Effector CD4-positive, alpha-beta T cell (primary cell): ENCODE results near the gene CHMP1A.

ENCODE experiments used
- DNase-seq: peaks from one replicate; pipeline ENCODE4 v3.0.0-alpha.2; 2020

Gene CHMP1A

DNA sequence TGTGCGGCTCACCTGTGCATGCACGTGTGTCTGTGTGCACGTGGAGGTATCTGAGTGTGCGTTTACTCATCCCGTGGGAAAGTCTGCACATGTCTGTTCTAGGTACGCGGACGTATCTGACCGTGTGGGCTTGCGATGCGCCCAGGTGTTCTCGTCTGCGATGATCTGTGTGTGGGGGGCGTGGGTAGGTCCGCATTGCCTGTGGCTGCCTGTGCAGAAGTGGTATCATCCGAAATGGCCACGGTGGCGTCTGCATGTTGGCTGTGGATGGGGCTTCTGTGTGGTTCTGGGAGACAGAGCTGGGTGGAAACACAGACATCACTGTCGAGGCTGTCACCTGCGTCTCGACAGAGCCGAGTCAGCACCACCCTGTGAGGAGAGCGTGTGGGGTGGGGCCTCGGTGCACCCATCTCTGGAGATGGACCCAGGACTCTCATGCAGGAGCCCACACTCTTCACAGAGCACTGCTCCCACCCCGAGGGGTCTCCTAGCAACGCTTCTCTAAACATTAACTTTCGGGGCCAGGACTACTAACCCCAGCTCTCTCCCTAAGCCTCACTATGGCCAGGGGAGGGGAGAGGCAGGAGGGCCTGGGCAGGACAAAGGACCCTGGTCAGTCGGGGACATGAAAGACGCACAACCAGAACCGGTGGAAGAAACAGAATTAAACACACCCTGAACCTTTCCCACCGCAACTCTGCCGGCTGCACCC lies 35.7 kb downstream of the CHMP1A start:
- no peak for DNase-seq

DNA sequence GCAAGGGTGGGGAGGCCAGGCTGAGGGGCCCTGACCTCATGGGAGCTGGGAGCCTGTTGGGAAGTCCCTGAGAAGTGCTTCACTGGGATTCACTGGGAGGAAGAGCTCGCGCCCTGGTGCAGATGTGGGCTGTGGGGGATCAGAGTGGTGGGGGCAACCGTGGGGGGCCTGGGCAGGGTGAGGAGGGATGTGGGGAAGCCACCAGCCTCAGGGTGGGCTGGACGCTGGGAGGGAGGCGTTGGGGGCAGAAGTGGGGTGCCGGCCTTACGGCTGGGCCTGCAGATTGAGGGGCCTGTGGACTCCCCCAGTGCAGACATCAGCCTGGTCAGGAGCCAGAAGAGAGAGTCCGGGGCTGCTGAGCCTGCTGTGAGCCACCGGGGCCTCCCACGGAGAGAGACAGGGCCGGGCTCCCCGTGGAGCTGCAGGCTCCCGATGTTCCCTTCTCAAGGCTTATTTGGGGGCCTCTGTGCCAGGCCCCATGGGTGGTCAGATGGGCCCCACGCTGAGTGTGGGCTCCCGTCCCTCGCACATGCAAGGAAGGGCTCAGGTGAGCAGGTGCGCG lies 36.3 kb downstream of the CHMP1A start:
- DNase-seq: no peak

DNA sequence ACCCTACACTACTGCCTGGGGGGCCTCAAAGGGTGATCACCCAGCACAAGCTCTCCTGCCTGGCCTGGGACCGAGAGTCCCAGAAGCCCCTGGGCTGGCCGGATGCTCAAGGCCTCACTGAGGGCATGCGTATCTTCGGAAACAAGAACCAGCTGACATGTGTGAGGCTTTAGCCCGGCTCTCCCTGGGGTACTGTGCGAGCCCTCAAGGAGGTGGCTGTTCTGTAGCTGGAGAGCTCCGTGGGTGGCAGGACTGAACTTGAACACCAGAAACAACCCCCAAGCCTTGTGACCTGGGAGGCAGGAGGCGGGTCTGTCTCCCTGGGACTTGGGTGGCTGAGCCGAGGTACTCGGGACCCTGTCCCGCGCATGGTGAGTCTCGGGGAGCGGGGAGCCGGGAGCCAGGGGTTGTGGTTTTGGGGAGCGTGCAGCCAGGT lies 37.1 kb downstream of the CHMP1A start:
- DNase-seq: no peak

DNA sequence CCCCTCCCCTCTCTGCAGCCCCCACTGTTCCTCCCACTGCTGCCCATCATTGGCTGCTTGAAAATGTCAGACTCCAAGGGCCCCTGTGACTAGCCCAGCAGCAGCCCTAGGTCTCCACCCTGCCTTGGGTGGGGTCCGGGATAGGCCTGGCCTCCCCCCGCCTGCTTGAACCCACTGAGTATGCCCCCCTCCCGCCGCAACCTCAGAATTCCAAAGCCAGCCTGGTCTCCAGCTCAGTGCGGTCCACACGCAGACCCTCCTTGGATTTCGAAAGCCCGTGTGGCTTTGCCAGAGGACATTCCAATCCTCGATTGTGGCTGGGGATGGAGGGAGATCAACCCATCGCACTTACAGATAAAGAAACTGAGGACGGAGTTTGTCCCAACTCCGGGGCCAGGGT lies 37.7 kb downstream of the CHMP1A start:
- no peak for DNase-seq

DNA sequence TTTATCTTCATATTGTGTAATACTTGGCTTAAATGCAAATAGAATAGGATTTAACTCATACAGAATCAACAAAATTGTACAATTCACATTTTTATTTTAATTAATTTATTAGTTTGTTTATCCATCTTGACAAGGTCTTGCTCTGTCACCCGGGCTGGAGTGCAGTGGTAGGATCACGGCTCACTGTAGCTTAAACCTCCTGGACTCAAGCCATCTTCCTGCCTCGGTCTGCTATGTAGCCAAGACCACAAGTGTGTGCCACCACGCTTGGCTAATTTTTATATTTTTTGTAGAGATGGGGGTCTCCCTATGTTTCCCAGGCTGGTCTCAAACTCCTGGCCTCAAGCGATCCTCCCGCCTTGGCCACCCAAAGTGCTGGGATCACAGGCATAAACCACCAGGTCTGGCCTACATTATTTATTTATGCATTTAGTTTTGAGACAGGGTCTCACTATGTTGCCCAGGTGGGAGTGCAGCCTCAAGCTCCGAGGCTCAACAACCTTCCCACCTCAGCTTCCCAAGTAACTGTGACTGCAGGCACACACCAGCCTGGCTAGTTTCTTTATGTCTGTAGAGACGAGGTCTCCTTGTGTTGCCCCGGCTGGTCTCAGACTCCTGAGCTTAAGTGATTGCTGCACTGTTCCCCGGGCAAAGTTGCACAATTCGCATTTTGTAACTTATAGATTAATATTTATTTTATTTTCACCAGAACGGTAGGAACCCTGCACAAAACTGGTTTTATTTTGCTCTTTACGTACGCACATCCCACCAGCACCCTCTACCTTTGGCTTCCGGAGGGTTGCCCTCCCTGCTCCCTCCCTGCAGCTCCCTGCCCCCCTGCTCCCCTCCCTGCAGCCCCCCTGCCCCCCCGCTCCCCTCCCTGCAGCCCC lies 39.2 kb downstream of the CHMP1A start:
- no peak for DNase-seq

DNA sequence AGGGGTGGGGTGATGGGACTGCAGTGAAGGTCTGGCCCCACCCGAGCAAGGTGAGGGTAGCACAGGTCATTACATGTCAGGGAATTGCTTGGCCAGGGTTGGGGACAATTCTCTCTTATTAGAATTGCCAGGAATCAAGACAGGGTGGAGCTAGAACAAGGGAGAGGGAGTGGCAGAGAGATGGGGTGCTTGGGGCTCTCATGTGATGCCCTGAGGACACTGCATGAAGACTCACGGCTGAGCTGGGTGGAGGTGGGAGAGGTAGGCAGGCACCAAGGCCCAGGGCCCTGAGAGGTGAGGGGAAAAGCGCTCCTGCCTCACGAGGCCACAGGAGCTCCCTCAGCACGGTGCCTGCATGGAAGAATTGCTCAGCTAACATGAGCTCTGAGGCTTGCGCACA lies 40.5 kb downstream of the CHMP1A start:
- no peak for DNase-seq

DNA sequence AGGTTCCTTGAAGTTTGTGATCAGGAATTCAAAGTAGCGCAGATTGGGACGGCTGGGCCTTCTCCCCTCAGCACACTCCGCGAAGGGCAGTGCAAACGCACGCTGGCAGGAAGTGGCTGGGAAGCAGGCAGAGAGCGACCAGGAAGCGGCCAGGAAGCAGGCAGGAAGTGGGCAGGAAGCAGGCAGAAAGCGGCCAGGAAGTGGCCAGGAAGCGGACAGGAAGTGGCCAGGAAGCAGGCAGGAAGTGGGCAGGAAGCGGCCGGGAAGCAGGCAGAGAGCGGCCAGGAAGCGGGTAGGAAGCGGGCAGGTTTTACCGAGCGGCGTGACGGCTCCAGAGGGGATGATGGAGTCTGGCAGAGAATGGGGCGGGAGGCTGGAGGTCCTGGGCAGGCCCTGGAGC lies 40.9 kb downstream of the CHMP1A start:
- DNase-seq: no peak

DNA sequence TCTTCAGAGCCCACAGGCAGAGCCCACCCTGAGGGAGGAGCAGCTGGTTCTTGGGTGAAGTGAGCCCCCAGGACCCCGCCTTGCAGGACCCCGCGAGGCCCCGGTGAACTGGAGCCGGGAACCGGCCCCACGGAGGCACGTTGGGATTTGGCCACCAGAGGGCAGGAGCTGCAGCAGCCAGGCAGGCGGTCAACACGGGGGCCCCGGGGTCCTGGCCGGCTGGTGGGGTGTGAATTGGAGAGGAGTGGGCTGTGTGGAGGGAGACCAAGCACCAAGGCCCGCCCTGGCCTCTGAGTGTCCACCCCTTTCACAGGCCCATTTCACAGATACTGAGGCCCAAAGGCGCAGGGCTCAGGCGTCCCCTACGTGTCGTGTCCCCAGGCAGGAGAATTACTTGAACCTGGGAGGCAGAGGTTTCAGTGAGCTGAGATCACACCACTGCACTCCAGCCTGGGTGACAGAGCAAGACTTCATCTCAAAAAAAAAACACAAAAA lies 41.9 kb downstream of the CHMP1A start:
- DNase-seq: no peak

DNA sequence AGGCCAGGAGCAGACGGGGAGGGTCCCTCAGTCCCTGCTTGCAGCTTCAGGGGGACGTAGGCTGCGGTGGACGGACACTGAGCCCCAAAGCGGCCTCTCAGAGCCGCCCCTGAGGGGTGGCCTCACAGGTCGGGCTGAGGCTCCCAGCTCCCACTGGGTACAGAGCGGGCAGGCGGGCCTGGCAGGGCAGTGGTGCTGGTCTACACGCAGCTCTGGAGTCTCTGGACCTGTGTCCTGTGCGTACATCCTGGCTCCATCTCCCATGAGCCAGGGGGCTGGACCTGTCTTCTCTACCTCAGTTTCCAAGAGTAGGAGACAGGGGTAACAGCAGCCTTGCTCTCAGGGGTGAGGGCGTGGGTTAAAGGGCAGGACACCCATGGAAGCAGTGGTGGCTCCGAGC lies 42.3 kb downstream of the CHMP1A start:
- no peak for DNase-seq

DNA sequence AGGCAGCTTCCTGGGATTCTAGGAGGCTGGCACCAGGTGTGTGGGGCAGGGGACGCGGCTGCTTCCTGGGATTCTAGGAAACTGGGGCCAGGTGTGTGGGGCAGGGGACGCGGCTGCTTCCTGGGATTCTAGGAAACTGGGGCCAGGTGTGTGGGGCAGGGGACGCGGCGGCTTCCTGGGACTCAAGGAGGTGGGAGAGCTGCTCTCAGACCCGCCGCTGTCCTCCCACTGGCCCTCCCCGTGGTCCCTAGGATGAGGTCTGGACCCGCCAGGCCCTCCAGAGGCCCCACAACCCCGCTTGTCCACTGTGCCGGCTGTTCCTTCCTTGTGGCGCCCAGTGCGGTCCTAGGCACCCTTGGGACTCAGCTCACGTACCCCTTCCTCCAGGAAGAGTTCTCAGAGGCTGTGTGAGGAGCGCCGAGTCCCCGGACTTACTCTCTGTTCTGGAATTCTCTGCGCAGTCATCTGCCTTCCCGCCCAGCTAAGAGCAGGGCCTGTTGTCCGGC lies 43.5 kb downstream of the CHMP1A start:
- no peak for DNase-seq

DNA sequence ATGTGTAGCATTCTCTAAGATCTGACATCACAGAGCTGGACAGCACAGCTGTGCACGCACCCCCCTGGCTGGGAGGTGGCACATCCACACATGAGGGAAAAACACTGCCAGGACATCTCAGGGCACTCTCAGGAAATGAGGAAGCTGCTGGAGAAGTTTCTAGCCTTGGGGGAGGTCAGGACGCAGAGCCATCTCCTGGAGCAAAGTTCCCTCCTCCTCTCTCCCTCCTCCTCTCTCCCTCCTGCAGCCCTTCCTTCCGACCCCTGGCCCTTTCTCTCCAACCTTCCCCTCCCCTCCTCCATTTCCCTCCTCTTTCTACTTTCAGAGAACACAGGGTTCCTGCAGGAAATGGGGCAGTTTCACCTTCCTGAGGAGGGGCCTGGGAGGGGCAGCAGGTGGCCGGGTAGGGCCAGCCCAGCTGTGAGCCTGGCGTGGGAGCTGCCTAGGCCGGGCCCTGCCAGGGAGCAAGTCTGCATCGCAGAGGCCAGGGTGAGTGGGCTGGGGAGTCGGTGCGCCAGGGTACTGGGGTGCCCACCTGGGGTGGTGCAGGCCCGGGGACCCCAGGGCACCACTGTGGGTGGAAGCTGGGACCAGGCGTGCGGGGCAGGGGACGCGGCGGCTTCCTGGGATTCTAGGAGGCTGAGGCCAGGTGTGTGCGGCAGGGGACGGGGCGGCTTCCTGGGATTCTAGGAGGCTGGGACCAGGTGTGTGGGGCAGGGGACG lies 44.1 kb downstream of the CHMP1A start, which contains the start of gene DPEP1:
TSS of gene DPEP1 (plus strand) at position 412 of the 723 bp plus-strand sequence. CDS start 16,769 bp downstream, outside the sequence.
- no peak for DNase-seq

DNA sequence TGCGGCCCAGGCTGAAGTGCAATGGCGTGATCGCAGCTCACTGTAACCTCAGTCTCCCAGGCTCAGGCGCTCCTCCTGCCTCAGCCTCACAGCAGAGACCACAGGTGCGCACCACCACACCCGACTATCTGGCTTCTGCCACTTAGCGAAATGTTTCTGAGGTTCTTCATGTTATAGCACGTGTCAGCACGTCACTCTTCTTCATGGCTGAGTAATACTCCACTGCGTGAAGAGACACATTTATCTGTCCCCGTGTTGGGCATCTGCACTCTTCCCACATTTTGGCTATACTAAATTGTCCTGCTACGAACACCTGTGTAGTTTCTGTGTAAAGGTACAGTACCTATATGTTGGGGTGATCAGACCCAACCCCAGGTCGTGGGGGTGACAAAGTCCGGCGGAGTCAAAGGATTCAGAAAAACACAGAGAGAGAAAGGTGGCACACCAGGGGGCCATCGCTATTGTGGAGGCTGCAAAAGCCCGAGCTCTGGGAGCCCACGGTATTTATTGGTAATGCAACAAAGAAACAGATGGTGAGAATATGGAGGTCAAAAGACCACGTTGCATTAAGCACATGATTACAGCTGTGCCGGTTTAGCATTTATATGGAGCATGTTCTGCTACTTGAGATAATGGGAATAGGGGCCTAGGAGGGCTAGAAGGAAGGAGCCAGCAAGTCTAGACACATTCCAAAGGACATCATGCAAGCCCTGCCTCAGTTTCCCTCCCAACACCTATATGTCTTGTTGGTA lies 44.9 kb downstream of the CHMP1A start:
- DNase-seq: no peak

DNA sequence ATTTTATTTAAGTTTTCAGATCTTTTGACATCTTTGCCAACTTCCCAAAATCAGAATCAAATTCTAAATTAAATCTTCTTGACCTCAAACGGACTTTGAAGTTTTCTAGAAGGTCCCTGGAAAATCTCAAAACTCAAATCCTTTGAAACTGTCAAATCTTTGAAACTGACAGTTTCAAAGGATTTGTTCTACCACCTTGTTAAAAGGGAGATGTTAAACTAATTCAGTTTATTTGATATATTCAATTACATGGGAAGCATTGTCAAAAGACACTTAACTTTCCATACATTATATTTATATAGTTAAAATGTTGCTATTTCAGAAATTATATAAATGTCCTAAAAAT lies 47.4 kb downstream of the CHMP1A start:
- no peak for DNase-seq

DNA sequence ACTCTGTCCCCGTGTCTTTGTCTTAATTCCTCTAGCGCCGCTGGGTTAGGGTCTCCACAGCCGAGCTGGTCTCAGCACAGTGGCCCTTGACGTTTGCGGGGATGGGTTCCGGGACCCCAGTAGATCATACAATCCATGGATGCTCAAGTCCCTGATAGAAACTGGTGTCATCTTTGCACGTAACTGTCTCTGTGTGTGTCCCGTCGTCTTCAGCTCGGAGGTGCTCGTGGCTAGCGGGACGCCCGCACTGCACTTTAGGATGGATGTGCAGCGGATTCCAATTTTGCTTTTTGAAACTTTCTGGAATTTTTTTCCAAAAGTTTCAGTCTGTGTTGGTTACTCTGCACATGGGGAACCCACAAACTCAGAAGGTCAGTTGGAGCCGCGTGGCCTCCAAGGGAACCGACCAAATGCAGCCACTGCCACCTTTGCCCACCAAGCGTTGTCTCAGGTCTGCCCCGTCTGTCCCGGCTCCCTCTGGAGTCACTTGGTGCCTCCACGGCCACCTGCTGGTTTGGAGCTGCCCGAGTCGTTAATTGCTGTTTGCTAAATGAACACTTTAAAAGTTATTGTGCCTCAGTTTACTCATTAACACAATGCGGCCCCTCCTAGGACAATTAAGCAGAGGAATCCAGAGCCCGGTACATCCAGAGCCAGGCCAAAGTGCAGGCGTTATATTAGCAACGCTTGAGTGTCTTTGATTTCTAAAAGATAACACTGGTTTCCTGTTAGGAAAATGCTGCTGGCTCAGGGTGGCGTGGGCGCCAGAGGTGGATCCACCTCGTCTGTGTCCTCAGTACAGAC lies 49.4 kb downstream of the CHMP1A start:
- no peak for DNase-seq

DNA sequence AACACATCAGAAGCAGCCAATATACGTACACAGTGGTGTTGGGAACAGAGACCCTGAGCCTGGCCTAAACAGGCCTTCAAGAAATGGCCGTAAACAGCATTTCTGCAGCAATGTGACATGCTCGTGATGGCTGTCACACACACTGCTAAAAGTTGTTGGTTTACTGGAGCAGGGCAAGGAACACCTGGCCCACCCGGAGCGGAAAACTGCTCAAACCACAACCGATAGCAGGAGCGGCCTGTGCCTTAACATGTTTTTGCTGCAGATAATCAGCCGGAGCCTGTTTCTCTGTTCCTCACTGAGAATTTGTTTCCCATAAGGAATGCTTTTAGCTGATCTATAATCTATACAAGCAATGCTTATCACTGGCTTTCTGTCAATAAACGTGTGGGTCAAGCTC lies 50.1 kb downstream of the CHMP1A start:
- DNase-seq: no peak

DNA sequence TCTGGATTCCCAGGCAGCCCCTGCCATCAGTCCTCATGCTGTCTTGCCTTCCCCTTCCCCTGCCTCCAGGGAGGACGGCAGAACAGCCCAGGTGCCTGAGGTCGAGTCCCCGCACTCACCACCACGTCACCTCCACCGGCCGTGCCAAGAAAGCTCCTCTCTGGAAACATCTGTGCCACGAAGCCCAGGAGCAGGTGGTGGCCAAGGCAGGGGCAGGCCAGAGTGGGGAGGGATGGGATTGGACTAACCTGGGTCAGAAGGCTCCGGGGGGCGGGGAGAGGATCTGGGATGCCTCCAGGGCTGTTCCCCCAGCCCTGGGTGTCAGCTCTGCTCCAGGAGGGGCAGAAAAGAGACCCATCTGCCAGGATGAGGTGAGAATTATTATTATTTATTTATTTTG lies 51.5 kb downstream of the CHMP1A start:
- DNase-seq: no peak

DNA sequence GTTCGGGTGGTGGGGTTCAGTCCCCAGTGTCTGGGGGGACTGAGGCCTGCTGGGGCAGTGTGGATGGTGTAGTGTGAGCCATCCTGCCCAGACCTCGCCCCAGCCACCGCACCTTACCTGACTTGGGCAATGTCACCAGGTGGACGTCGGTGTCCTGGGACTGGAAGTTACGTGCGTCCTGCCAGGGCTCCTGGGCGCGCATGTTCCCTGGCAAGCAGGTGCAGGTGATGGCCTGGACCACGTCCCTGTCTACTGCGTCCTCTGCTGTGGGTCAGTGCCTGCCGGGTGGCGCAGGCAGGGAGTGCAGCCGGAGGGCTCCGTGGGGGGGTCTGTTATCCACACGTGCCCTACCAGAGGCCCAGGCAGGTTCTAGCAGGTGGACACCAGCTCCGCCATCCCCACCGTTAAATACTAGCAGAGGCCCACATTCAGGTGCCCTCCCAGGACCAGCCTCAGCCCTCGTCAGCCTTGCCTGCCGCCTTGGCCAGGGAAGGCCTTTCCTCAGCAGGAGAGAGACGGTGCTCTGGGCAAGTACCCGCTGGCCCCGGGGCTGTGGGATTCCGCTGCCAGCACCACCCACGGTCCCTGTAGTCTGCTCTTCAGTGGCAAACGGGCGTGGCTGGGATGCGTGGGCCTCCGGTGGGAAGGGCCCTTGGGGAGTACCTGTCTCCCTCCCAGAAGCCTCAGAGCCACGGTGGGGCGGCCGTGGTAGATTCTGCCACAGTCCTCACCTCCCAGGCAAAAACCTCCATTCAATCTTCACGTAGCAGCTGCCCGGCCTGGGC lies 52.1 kb downstream of the CHMP1A start:
- no peak for DNase-seq

DNA sequence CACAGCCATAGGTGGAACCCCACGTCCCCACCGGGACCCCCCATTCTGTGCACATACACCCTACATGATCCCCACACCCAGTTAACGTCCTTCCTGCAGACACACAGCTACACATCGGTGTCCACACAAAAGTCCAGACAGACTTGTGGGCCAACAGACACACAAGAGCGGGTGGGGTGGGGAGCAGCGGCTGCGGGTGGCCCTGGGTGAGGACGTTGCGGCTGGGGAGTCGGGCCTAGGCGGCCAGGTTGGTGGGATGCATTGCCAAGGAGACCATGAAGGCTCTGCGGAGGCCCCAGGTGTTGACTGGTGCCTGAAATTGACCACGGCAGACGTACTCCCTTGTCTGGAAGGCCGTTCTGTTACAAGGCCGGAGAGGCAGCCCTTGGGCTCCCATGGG lies 52.7 kb downstream of the CHMP1A start:
- no peak for DNase-seq

DNA sequence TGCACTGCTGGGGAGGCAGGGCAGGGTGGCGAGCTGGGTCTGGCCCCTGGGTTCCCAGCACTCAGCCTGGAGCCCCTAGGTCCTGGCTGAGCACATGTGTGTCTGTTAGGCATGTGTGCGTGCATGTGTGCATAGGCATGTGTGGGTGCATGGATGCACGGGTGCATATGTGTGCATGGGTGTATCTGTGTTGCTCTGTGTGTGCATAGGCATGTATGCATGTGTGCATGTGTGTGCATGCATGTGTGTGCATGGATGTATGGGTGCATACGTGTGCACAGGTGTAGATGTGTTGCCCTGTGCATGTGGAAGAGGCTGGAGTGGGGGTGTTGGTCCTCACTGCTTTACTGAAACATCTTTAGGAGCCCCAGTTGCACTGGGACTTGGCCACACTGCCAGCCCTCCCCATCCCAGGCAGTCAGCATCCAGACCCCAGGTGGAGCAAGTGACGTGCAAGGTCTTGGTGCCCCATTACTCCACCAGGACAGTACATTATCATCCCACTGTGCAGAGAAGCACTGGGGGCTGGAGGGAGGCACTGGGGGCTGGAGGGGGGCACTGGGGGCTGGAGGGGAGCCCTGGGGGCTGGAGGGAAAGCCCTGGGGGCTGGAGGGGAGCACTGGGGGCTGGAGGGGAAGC lies 54.4 kb downstream of the CHMP1A start:
- DNase-seq: no peak
